Stimulated activated memory B cell treated with anti-CD40 and anti-IgM and Interleukin-4, amounts not matched to agents 10 μg/mL and 1 μg/mL and 100 μg/mL, for 72 hours (primary cell): ENCODE results near the gene S100A1.

Source experiments
- ATAC-seq: fragments of 150-1000 bp; cut with Tn5 transposase; 2 replicates; pipeline ENCODE4 v1.10.0; 2021
- H3K27ac Mint-ChIP-seq: one replicate; pipeline ENCODE4 v1.8.0; 2022; ENCODE audit warnings: mild to moderate bottlenecking, mixed read lengths
- H3K27me3 Mint-ChIP-seq: one replicate; pipeline ENCODE4 v1.8.0; 2022; ENCODE audit warnings: mixed read lengths
- H3K36me3 Mint-ChIP-seq: one replicate; pipeline ENCODE4 v1.8.0; 2022; ENCODE audit warnings: mixed read lengths
- H3K4me1 Mint-ChIP-seq: one replicate; pipeline ENCODE4 v1.8.0; 2022; ENCODE audit warnings: mixed read lengths
- H3K4me3 Mint-ChIP-seq: one replicate; pipeline ENCODE4 v1.8.0; 2022; ENCODE audit warnings: mild to moderate bottlenecking, moderate library complexity, mixed read lengths
- H3K9me3 Mint-ChIP-seq: one replicate; pipeline ENCODE4 v1.8.0; 2022; ENCODE audit warnings: mixed read lengths

S100A1 gene

GRCh38 chr1:153616144-153616916, 11.9 kb upstream of the S100A1 start, which contains the start of gene S100A14:
S100A14 (minus strand) TSS chr1:153616325; CDS start chr1:153615858, 467 bp downstream.
- ATAC-seq = peak; percentile 24
- H3K36me3 Mint-ChIP-seq = no peaks in the 10 kb centered on the region

GRCh38 chr1:153616917-153617311, 11.3 kb upstream of the S100A1 start:
- H3K27ac Mint-ChIP-seq = peak overlapping the region; percentile 70
- peaks cover 25% of the 10 kb centered on the region for H3K4me1 Mint-ChIP-seq
- no peaks in the 10 kb centered on the region for H3K36me3 Mint-ChIP-seq
- no peaks in the 10 kb centered on the region for H3K9me3 Mint-ChIP-seq
- H3K27me3 Mint-ChIP-seq = no peaks in the 10 kb centered on the region
- no peak for ATAC-seq
- H3K4me3 Mint-ChIP-seq = no peak overlapping the region

More at GRCh38 chr1:153616144-153616916, 11.9 kb upstream of the S100A1 start, which contains the start of gene S100A14:
- Mint-ChIP-seq H3K9me3 (no peaks in the 10 kb centered on the region), H3K4me3 (no peak within 1 kb of the TSS), H3K4me1 (peaks cover 27% of the 10 kb centered on the region), H3K27ac (peak within 1 kb of the TSS; percentile 70), H3K27me3 (no peaks in the 10 kb centered on the region)

- H3K4me1 Mint-ChIP-seq = peaks cover 25% of the 10 kb centered on the region
- no peaks in the 10 kb centered on the region for H3K9me3 Mint-ChIP-seq
- H3K27me3 Mint-ChIP-seq = no peaks in the 10 kb centered on the region
- peak; percentile 87 for ATAC-seq
- H3K4me3 Mint-ChIP-seq = no peak overlapping the region
- peak overlapping the region; percentile 70 for H3K27ac Mint-ChIP-seq
- no peaks in the 10 kb centered on the region for H3K36me3 Mint-ChIP-seq
These were observed 10.6 kb upstream of the S100A1 start for GRCh38 chr1:153617663-153618062.

GRCh38 chr1:153619171-153619570, 9.1 kb upstream of the S100A1 start:
- Mint-ChIP-seq H3K9me3 (no peaks in the 10 kb centered on the region), H3K4me1 (peaks cover 32% of the 10 kb centered on the region), H3K4me3 (no peak overlapping the region), H3K27me3 (no peaks in the 10 kb centered on the region), H3K36me3 (peaks cover 6% of the 10 kb centered on the region), H3K27ac (no peak overlapping the region)
- ATAC-seq = no peak

GRCh38 chr1:153623101-153623500, 5.1 kb upstream of the S100A1 start:
- Mint-ChIP-seq H3K27me3 (no peaks in the 10 kb centered on the region), H3K4me1 (peaks cover 27% of the 10 kb centered on the region), H3K9me3 (no peaks in the 10 kb centered on the region), H3K27ac (peak overlapping the region; percentile 17), H3K4me3 (no peak overlapping the region), H3K36me3 (peaks cover 7% of the 10 kb centered on the region)
- ATAC-seq = no peak

GRCh38 chr1:153624965-153625611, 3.1 kb upstream of the S100A1 start:
- Mint-ChIP-seq H3K9me3 (no peaks in the 10 kb centered on the region), H3K4me1 (peaks cover 43% of the 10 kb centered on the region), H3K36me3 (peaks cover 7% of the 10 kb centered on the region), H3K27ac (no peak overlapping the region), H3K27me3 (no peaks in the 10 kb centered on the region), H3K4me3 (no peak overlapping the region)
- ATAC-seq = no peak

- H3K4me1 Mint-ChIP-seq = peaks cover 43% of the 10 kb centered on the region
- no peak overlapping the region for H3K4me3 Mint-ChIP-seq
- H3K9me3 Mint-ChIP-seq = no peaks in the 10 kb centered on the region
- ATAC-seq = no peak
- H3K27me3 Mint-ChIP-seq = no peaks in the 10 kb centered on the region
- H3K36me3 Mint-ChIP-seq = peaks cover 7% of the 10 kb centered on the region
- peak overlapping the region; percentile 87 for H3K27ac Mint-ChIP-seq
These were observed 1.7 kb upstream of the S100A1 start for GRCh38 chr1:153626477-153626903.

GRCh38 chr1:153626904-153627714, 1.1 kb upstream of the S100A1 start, which contains the start of gene S100A13:
S100A13 (minus strand) TSS chr1:153627505; CDS start chr1:153626472, 1,033 bp downstream.
- Mint-ChIP-seq H3K27ac (peak within 1 kb of the TSS; percentile 87), H3K4me3 (peak within 1 kb of the TSS; percentile 62), H3K36me3 (peaks cover 7% of the 10 kb centered on the region), H3K27me3 (no peaks in the 10 kb centered on the region), H3K9me3 (no peaks in the 10 kb centered on the region), H3K4me1 (peaks cover 43% of the 10 kb centered on the region)
- ATAC-seq = peak; percentile 56

- no peak for ATAC-seq
- peak overlapping the region; percentile 52 for H3K27ac Mint-ChIP-seq
- no peak overlapping the region for H3K4me3 Mint-ChIP-seq
- peaks cover 4% of the 10 kb centered on the region for H3K9me3 Mint-ChIP-seq
- H3K27me3 Mint-ChIP-seq = no peaks in the 10 kb centered on the region
- peaks cover 9% of the 10 kb centered on the region for H3K36me3 Mint-ChIP-seq
- H3K4me1 Mint-ChIP-seq = peaks cover 49% of the 10 kb centered on the region
These were observed 556 bp downstream of the S100A1 start for GRCh38 chr1:153628638-153629342.

- Mint-ChIP-seq H3K9me3 (peaks cover 4% of the 10 kb centered on the region), H3K36me3 (peaks cover 10% of the 10 kb centered on the region), H3K27ac (no peak overlapping the region), H3K4me3 (no peak overlapping the region), H3K27me3 (no peaks in the 10 kb centered on the region), H3K4me1 (peaks cover 49% of the 10 kb centered on the region)
- no peak for ATAC-seq
These were observed 1.1 kb downstream of the S100A1 start for GRCh38 chr1:153629343-153629665.

GRCh38 chr1:153629971-153630370, 1.7 kb downstream of the S100A1 start:
- Mint-ChIP-seq H3K27ac (no peak overlapping the region), H3K27me3 (no peaks in the 10 kb centered on the region), H3K4me1 (peaks cover 49% of the 10 kb centered on the region), H3K4me3 (no peak overlapping the region), H3K36me3 (peaks cover 13% of the 10 kb centered on the region), H3K9me3 (peaks cover 4% of the 10 kb centered on the region)
- no peak for ATAC-seq

GRCh38 chr1:153630384-153630783, 2.1 kb downstream of the S100A1 start:
- H3K27ac Mint-ChIP-seq = no peak overlapping the region
- no peak overlapping the region for H3K4me3 Mint-ChIP-seq
- H3K4me1 Mint-ChIP-seq = peaks cover 49% of the 10 kb centered on the region
- peaks cover 4% of the 10 kb centered on the region for H3K9me3 Mint-ChIP-seq
- no peaks in the 10 kb centered on the region for H3K27me3 Mint-ChIP-seq
- H3K36me3 Mint-ChIP-seq = peaks cover 13% of the 10 kb centered on the region
- no peak for ATAC-seq

- no peak for ATAC-seq
- Mint-ChIP-seq H3K9me3 (peaks cover 4% of the 10 kb centered on the region), H3K27me3 (no peaks in the 10 kb centered on the region), H3K36me3 (peaks cover 13% of the 10 kb centered on the region), H3K4me1 (peaks cover 51% of the 10 kb centered on the region), H3K27ac (no peak overlapping the region), H3K4me3 (no peak overlapping the region)
These were observed 3.1 kb downstream of the S100A1 start for GRCh38 chr1:153631047-153632022.
